SU-DHL-6 (cell line): ENCODE measurements around the gene PDIA2.

Source experiments
- H2AFZ ChIP-seq: fragments of 200-600 bp; sonication (generic); 2 replicates; pipeline ENCODE4 v1.6.1; 2014; ENCODE audit warnings: low read depth, mild to moderate bottlenecking, moderate library complexity, mixed read lengths, antibody characterized with exemption, low read length; ENCODE audit not compliant: severe bottlenecking
- H3F3A ChIP-seq: fragments of 200-600 bp; shearing (Covaris generic); 2 replicates; pipeline ENCODE4 v1.6.0; 2016; ENCODE audit warnings: antibody characterized with exemption, mild to moderate bottlenecking; ENCODE audit not compliant: insufficient read depth
- H3K27ac ChIP-seq: fragments of 200-600 bp; sonication (generic); 2 replicates; pipeline ENCODE4 v1.5.1; 2016; ENCODE audit warnings: low read depth, mild to moderate bottlenecking, low read length, moderate library complexity, mixed read lengths
- H3K27me3 ChIP-seq: fragments of 200-600 bp; sonication (generic), shearing (Covaris generic); 2 replicates; pipeline ENCODE4 v1.6.0; 2014; ENCODE audit warnings: mild to moderate bottlenecking, low read length
- H3K36me3 ChIP-seq: fragments of 200-600 bp; sonication (generic); 2 replicates; pipeline ENCODE4 v1.6.1; 2014; ENCODE audit warnings: mild to moderate bottlenecking, low read length, mixed read lengths
- H3K4me2 ChIP-seq: fragments of 300-600, 200-600 bp; shearing (Covaris generic), sonication (generic); 2 replicates; pipeline ENCODE4 v1.6.0; 2014; ENCODE audit warnings: low read length, low read depth, mild to moderate bottlenecking; ENCODE audit not compliant: poor library complexity, severe bottlenecking
- H3K4me3 ChIP-seq: fragments of 200-600 bp; sonication (generic); 2 replicates; pipeline ENCODE4 v1.5.1; 2014; ENCODE audit warnings: antibody characterized with exemption, low read length, mild to moderate bottlenecking, mixed read lengths; ENCODE audit not compliant: insufficient read depth, poor library complexity, severe bottlenecking
- H3K79me2 ChIP-seq: fragments of 200-600 bp; sonication (generic); 2 replicates; pipeline ENCODE4 v1.6.1; 2014; ENCODE audit warnings: mild to moderate bottlenecking, low read length, moderate library complexity; ENCODE audit not compliant: insufficient read depth
- H3K9ac ChIP-seq: fragments of 200-600 bp; sonication (generic); 2 replicates; pipeline ENCODE4 v1.7.0; 2014; ENCODE audit warnings: mild to moderate bottlenecking, low read length
- H3K9me2 ChIP-seq: fragments of 200-600 bp; sonication (generic); replicated peaks from 2 replicates; pipeline ENCODE4 v1.6.1; 2014; ENCODE audit warnings: low read length; ENCODE audit not compliant: insufficient read depth
- H3K9me3 ChIP-seq: fragments of 200-600 bp; sonication (generic); 2 replicates; pipeline ENCODE4 v1.6.1; 2014; ENCODE audit warnings: low read length, mixed read lengths; ENCODE audit not compliant: insufficient read depth
- H4K20me1 ChIP-seq: fragments of 200-600 bp; sonication (generic); 2 replicates; pipeline ENCODE4 v1.6.1; 2014; ENCODE audit warnings: low read depth, mild to moderate bottlenecking, antibody characterized with exemption, low read length, moderate library complexity, mixed read lengths
- CTCF ChIP-seq: fragments of 200-600 bp; sonication (generic); IDR thresholded peaks from one replicate; pipeline ENCODE4 v1.5.1; 2017; ENCODE audit warnings: antibody characterized with exemption, mild to moderate bottlenecking, low read length, moderate library complexity; ENCODE audit not compliant: insufficient read depth, poor library complexity, severe bottlenecking
- EZH2phosphoT487 ChIP-seq: fragments of 200-600 bp; sonication (generic), shearing (Covaris generic); conservative IDR thresholded peaks from 2 replicates; pipeline ENCODE4 v1.6.1; 2018; ENCODE audit warnings: mild to moderate bottlenecking, antibody characterized with exemption, low read length, moderate library complexity, mixed read lengths

Gene PDIA2

GRCh38 chr16:268141-269053 is 14.6 kb upstream of the PDIA2 start:
- Histone ChIP-seq H3K4me2 (no peak overlapping the region), H2AFZ (no peak overlapping the region)
- TF ChIP-seq CTCF (no peak), EZH2phosphoT487 (no peak)

GRCh38 chr16:269061-269796 is 13.7 kb upstream of the PDIA2 start:
- Histone ChIP-seq H3K4me2 (no peak overlapping the region), H3K4me3 (no peak overlapping the region), H3K9me3 (no peaks in the 10 kb centered on the region), H3K9me2 (no peaks in the 10 kb centered on the region), H3F3A (no peaks in the 10 kb centered on the region), H2AFZ (no peak overlapping the region), H3K36me3 (no peaks in the 10 kb centered on the region), H3K79me2 (no peaks in the 10 kb centered on the region), H3K27ac (no peak overlapping the region), H3K9ac (no peak overlapping the region), H3K27me3 (no peaks in the 10 kb centered on the region), H4K20me1 (no peaks in the 10 kb centered on the region)
- no peak for TF ChIP-seq CTCF
- TF ChIP-seq EZH2phosphoT487 = no peak

More at GRCh38 chr16:268141-269053, 14.6 kb upstream of the PDIA2 start:
- no peaks in the 10 kb centered on the region for H3K36me3 ChIP-seq
- no peaks in the 10 kb centered on the region for H3K79me2 ChIP-seq
- H3K9me3 ChIP-seq = no peaks in the 10 kb centered on the region
- no peak overlapping the region for H3K27ac ChIP-seq
- no peak overlapping the region for H3K9ac ChIP-seq
- H3K27me3 ChIP-seq = no peaks in the 10 kb centered on the region
- H3K4me3 ChIP-seq = no peak overlapping the region
- no peaks in the 10 kb centered on the region for H3K9me2 ChIP-seq
- no peaks in the 10 kb centered on the region for H4K20me1 ChIP-seq
- H3F3A ChIP-seq = no peaks in the 10 kb centered on the region

GRCh38 chr16:270381-271255 is 12.3 kb upstream of the PDIA2 start:
- H3K36me3 ChIP-seq = no peaks in the 10 kb centered on the region
- no peak overlapping the region for H3K9ac ChIP-seq
- H3K79me2 ChIP-seq = no peaks in the 10 kb centered on the region
- TF ChIP-seq EZH2phosphoT487 = no peak
- TF ChIP-seq CTCF = no peak
- H3K27ac ChIP-seq = no peak overlapping the region
- H3K9me2 ChIP-seq = no peaks in the 10 kb centered on the region
- H2AFZ ChIP-seq = no peak overlapping the region
- H3K27me3 ChIP-seq = no peaks in the 10 kb centered on the region
- H3K9me3 ChIP-seq = no peaks in the 10 kb centered on the region
- no peak overlapping the region for H3K4me2 ChIP-seq
- H3F3A ChIP-seq = no peaks in the 10 kb centered on the region
- no peaks in the 10 kb centered on the region for H4K20me1 ChIP-seq
- no peak overlapping the region for H3K4me3 ChIP-seq
